ENCODE results near the gene TRPM1.

TRPM1 gene

DNA sequence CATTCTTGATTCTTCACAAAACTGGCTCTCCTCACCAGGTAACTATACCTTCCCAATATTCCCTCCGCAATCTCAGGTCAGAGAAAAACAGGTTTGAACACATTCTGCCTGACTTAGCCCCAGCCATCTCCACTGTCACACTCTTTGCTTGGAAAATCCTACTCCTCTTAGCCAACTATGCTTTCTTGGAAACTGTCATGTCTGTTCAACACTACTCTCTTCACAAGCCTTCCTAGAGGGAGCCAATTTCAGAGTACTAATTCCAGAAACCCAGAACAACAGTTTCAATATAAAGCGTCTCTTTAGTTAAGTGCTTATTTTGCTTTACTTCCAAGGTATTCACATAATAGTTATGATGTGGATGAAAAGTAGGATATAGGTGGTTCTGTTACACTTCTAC, 131.8 kb downstream of the TRPM1 start:
- no peak for DNase-seq (ENCODE audit: low spot score)

GRCh38 chr15:30963681-30964080, 137.8 kb downstream of the TRPM1 start:
- DNase-seq (ENCODE audit: low spot score) = no peak

DNA sequence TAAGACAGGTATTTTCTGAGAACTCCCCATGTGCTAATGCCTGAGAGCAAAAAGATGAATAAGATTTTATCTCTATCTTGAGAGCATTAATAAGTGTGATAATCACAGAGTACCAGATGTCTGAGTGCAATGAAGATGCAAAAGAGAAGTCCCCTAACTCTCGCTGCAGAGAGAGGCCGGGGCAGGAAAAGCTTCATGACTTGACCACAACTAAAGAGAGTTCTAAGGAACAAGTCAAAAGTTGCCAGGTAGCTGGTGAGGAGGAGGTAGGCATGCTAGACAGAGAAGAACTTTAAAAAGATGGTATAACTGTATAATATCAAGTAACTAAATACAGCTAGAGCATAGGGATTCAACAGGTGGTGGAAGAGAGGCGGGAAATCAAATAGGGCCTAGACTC, 138.9 kb downstream of the TRPM1 start:
- no peak for DNase-seq (ENCODE audit: low spot score)

- DNase-seq (ENCODE audit: low spot score) = no peak
Observed at GRCh38 chr15:30962079-30962478, 139.4 kb downstream of the TRPM1 start.

DNA sequence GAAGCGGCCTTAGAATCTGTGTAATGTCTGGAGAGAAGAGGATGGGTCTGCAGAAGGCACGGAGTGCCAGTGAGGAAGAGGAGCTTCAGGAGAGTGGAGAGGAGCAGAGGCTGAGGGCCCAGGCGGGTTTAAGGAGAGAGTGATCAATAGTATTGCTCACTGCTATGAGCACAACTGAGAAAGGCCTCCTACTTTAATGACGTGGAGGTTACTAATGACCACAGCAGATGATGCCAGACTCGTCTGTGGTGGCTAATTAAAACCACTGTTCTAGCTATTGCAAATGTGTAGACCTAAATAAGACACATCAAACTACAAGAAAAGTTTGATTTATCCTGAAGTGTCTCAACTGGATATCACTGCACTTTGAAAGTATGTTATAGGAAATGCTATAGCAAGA, 143.3 kb downstream of the TRPM1 start:
- DNase-seq (ENCODE audit: low spot score) = no peak

DNA sequence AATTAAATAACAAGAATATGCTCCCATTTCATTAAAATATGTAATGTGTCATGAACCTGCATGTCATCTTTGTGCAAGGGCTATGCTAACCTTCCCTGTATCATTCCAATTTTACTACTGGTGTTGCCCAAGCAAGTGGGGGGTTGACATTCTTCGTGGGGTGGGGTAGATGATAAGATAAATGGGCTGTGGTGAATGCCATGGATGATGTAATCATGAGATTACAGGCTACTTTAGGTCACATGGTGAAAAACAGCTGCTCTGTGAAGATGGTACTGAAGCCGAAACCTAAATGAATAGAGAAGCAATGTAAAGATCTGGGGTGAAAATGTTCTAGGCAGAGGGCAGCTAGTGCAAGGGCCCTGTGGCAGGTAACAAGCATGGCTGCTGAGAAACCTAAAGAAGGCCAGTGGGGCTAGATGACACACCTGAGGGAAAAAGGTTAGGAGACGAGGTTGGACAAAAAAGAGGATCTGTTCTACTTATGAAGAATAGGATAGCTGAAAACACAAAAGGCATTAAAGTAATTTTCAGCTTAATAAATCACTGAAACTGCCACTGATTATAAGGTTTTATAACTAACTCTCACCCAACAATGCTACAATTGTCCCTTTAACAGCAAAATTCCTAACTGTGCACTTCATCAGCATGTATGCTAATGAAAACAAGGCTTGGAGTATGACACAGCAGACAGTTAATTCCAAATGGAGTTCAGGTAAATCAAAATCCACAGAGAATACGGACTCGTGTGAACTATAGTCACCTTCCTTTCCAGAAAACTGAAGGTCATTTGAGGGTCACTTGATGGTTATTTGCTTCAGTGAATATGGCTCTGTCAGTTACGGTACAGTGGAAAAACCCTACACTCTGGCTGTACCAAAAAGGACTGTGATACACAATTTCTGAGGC, 145.1 kb downstream of the TRPM1 start:
- no peak for DNase-seq (ENCODE audit: low spot score)

DNA sequence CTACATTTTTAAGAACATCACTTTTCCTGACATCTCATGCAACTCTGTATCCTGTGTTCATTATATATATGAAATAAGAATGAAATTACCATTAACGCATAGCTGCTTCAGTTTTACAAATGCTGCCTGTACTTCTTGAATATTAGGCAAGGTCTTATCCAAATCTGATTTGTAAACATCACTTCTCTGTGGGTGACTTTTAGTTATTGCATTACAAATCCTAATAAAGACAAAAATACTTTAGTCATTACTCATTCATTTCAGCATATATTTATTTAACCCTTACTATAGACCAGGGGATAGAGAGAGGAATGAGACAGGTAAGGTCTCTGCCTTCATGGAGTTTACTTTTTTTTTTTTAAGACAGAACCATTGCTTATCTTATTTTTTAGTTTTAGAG, 146.9 kb downstream of the TRPM1 start:
- DNase-seq (ENCODE audit: low spot score) = no peak

DNA sequence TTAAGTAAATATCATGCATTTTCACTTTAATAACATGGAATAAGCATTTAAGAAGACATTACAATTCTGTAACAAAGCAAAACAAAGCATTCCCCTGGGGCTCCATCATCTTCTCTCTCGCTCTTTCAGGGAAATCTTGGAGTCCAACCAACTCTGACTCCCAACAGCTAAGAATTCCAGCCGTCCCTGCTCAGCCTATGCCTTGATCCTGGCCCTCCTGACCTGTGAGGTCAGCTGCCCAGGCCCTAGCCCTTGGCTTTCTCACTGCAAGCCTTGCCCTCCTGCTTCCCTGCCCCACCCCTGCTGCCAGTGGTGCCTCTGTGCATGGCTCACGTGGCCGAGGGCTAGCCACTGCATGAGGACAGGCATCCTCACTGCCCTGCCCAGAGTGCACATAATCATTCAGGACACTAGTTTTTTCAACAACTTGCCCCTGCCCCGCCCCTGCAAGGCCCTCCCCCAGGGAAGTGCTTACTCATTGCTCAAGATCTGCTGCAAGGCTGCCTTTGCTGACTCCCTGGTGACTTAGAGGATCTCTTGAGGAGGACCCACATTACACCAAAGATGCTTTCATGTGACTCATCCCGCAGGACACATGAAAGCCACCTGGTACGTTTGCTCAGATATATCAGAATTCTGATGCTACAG, 147.7 kb downstream of the TRPM1 start:
- DNase-seq (ENCODE audit: low spot score) = peak; percentile 24

DNA sequence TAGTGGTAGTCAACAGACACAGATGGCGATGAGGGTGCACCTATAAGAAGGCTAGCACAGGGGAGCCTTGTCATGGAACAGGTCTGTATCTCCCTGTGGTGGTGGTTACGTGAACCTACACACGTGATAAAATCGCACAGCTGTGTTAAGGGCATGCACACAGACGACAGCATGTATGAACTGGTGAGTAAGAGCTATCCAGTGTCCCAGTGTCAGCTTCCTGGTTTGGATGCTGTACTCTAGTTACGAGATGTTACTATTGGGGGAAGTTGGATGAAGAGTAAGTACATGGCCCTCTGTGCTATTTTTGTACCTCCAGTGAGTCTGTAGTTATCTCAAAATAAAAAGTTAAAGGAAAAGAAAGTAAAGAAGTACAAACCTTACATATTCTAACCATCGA, 148.3 kb downstream of the TRPM1 start:
- no peak for DNase-seq (ENCODE audit: low spot score)

All from SW480 (cell line).